ENCODE data around the gene TMEM200B.

DNA sequence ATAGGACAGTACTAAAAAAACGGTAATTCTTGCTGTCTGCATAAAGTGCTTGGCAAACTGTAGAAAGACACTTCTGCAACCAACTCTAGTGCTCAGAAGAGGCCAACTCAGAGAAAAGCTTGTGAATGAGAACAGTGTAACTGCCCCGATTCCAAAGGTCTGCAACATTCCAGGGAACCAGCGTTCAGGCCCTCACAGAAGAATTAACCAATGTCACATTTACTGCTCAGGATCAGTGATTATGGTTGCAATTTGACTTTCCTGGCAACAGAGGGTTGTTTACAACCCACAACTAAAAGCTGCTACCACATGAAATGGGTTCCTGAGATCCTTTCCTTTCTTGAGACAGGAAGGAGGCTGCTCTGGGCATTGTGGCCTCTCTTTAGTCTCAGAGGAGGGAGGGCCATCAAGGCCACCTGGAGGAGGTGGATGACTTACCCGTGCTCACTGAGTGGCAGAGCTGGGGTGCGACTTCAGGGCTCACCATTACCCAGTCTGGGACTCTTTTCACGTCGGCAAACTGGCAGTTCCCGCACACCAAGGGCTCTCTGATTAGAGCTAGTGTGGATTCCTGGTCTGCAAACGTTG is 42.7 kb upstream of the TMEM200B start:
- TF ChIP-seq, protein P1, sequence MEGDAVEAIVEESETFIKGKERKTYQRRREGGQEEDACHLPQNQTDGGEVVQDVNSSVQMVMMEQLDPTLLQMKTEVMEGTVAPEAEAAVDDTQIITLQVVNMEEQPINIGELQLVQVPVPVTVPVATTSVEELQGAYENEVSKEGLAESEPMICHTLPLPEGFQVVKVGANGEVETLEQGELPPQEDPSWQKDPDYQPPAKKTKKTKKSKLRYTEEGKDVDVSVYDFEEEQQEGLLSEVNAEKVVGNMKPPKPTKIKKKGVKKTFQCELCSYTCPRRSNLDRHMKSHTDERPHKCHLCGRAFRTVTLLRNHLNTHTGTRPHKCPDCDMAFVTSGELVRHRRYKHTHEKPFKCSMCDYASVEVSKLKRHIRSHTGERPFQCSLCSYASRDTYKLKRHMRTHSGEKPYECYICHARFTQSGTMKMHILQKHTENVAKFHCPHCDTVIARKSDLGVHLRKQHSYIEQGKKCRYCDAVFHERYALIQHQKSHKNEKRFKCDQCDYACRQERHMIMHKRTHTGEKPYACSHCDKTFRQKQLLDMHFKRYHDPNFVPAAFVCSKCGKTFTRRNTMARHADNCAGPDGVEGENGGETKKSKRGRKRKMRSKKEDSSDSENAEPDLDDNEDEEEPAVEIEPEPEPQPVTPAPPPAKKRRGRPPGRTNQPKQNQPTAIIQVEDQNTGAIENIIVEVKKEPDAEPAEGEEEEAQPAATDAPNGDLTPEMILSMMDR (IDR thresholded peaks at IDR 0.05; ENCODE audit: low read depth, low read length), result no peak
- TF ChIP-seq, protein P2, sequence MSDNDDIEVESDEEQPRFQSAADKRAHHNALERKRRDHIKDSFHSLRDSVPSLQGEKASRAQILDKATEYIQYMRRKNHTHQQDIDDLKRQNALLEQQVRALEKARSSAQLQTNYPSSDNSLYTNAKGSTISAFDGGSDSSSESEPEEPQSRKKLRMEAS (IDR thresholded peaks at IDR 0.05; ENCODE audit: low read depth, low read length), result no peak
- no peak for TF ChIP-seq POLR2A (IDR thresholded peaks at IDR 0.05; ENCODE audit: extremely low read depth, insufficient read length)

All from NB4 (cell line).